GM12878 (cell line): Measurements from ENCODE around the gene MMP24. TPM values are rescaled to one million over a fixed set of nuclear protein-coding genes. Genes with fewer than 3 reads are reported as not detected.

Experiments used
- BACH1 ChIP-seq: fragments of 450-650 bp; IDR thresholded peaks from 2 replicates; pipeline ENCODE4 v1.6.1; 2017; ENCODE audit warnings: mild to moderate bottlenecking, borderline replicate concordance
- GABPA ChIP-seq: IDR thresholded peaks from 2 replicates; pipeline ENCODE4 v1.6.1; 2014; ENCODE audit warnings: antibody characterized with exemption, low read depth, mild to moderate bottlenecking, inconsistent platforms
- NFIC ChIP-seq: IDR thresholded peaks from 2 replicates; pipeline ENCODE4 v1.6.1; 2012; ENCODE audit warnings: low read depth, mild to moderate bottlenecking, inconsistent platforms, low read length, moderate library complexity
- PML ChIP-seq: IDR thresholded peaks from 2 replicates; pipeline ENCODE4 v1.6.1; 2012; ENCODE audit warnings: low read length, inconsistent platforms
- SMAD5 ChIP-seq: IDR thresholded peaks from 2 replicates; pipeline ENCODE4 v1.6.1; 2016; ENCODE audit warnings: antibody characterized with exemption, low read depth
- TBL1XR1 ChIP-seq: IDR thresholded peaks from 2 replicates; pipeline ENCODE4 v1.6.1; 2012; ENCODE audit warnings: low read depth, low read length, improper control_type of control experiment
- TCF3 ChIP-seq: IDR thresholded peaks from 2 replicates; pipeline ENCODE4 v1.6.1; 2012; ENCODE audit warnings: low read depth, mild to moderate bottlenecking, low read length, borderline replicate concordance; ENCODE audit not compliant: insufficient read depth
- polyA plus RNA-seq, 11 experiments: library from polyadenylated mRNA; depleted of rRNA in 4 of 11; unstranded in 6 of 11; stranded (reverse) in 5 of 11; fragments of >200 nt; fragmentation: Nextera tagmentation in 4 of 11; fragmentation: Illumina TruSeq in 1 of 11; extraction: Ambion mirVana in 4 of 11; extraction: Trizol in 1 of 11; gene quantifications; 1 replicate in 1 of 11; 2 replicates in 10 of 11; pipeline versions ENCODE4 v1.2.1 to v1.2.3, GENCODE V29; 2011 to 2016; ENCODE audit warnings: inconsistent platforms in 2 of 11, missing spikeins in 2 of 11, low read depth in 1 of 11
- total RNA-seq, 4 experiments: library from RNA; depleted of rRNA in 3 of 4; stranded (reverse); fragments of >200 nt in 3 of 4; fragmentation: Illumina TruSeq in 1 of 4; extraction: Trizol in 1 of 4; gene quantifications; 2 replicates each; pipeline versions ENCODE4 v1.2.1 to v1.2.3, GENCODE V29; 2013 to 2021
- TF ChIP-seq, protein P1 (sequence below): IDR thresholded peaks from 2 replicates; pipeline ENCODE4 v1.6.1; 2012; ENCODE audit warnings: low read depth, low read length, improper control_type of control experiment
- TF ChIP-seq, protein P2 (sequence below): fragments of 150-350 bp; IDR thresholded peaks from 2 replicates; pipeline ENCODE4 v1.6.1; 2014; ENCODE audit warnings: mild to moderate bottlenecking, low read depth, low read length
- TF ChIP-seq, protein P3 (sequence below): IDR thresholded peaks from 2 replicates; pipeline ENCODE4 v1.6.1; 2012; ENCODE audit warnings: improper control_type of control experiment, low read depth, low read length; ENCODE audit not compliant: insufficient replicate concordance

Gene MMP24
- total and polyA plus RNA-seq, 10 of the 15 experiments (the other 5 are each of a cell fraction or from before 2014, with no cell fraction given) = 0.01 to 0.11 (median 0.04) TPM; not detected in 5

DNA sequence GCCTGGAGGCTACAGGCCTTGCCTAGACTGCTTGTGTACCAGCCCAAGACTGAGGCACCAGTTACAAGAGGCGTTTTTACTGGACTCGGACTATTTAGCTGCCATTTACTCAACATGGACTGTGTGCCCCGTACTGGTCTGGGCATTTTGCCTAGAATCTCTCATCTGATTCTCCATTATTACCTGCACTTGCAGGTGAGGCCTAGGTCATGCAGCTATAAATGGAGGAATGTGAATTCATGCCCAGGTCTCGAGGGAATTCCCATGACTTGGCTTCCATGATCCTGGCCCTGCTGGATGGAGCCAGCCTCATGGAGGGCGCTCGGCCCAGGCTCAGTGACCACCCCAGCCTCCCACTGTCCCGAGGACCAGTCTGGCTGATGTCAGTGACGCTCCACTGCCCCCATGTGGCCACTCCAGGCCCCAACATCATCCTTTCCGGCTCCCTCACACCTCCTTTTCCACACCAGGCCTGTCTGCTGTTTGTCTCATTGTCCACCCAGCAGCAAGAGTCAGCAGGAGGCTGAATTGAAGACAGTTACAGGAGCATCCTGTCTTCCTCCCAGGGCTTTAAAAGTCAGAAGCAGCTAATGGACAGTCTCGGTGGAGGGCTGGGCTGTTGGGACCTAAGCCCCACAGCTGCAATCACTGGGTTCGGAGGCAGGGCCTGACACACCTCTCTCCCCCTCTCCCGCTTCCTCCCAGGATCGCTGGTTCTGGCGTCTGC, 42.7 kb downstream of the MMP24 start (continued):
- TF ChIP-seq, protein P1, sequence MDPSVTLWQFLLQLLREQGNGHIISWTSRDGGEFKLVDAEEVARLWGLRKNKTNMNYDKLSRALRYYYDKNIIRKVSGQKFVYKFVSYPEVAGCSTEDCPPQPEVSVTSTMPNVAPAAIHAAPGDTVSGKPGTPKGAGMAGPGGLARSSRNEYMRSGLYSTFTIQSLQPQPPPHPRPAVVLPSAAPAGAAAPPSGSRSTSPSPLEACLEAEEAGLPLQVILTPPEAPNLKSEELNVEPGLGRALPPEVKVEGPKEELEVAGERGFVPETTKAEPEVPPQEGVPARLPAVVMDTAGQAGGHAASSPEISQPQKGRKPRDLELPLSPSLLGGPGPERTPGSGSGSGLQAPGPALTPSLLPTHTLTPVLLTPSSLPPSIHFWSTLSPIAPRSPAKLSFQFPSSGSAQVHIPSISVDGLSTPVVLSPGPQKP = no peak
- TF ChIP-seq SMAD5 (no peak), NFIC (no peak), BACH1 (peak; percentile 51; the same call in 1 of the 2 replicates), GABPA (no peak), TCF3 (no peak), PML (no peak), TBL1XR1 (no peak)
- TF ChIP-seq, protein P2, sequence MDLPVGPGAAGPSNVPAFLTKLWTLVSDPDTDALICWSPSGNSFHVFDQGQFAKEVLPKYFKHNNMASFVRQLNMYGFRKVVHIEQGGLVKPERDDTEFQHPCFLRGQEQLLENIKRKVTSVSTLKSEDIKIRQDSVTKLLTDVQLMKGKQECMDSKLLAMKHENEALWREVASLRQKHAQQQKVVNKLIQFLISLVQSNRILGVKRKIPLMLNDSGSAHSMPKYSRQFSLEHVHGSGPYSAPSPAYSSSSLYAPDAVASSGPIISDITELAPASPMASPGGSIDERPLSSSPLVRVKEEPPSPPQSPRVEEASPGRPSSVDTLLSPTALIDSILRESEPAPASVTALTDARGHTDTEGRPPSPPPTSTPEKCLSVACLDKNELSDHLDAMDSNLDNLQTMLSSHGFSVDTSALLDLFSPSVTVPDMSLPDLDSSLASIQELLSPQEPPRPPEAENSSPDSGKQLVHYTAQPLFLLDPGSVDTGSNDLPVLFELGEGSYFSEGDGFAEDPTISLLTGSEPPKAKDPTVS = no peak
- TF ChIP-seq, protein P3, sequence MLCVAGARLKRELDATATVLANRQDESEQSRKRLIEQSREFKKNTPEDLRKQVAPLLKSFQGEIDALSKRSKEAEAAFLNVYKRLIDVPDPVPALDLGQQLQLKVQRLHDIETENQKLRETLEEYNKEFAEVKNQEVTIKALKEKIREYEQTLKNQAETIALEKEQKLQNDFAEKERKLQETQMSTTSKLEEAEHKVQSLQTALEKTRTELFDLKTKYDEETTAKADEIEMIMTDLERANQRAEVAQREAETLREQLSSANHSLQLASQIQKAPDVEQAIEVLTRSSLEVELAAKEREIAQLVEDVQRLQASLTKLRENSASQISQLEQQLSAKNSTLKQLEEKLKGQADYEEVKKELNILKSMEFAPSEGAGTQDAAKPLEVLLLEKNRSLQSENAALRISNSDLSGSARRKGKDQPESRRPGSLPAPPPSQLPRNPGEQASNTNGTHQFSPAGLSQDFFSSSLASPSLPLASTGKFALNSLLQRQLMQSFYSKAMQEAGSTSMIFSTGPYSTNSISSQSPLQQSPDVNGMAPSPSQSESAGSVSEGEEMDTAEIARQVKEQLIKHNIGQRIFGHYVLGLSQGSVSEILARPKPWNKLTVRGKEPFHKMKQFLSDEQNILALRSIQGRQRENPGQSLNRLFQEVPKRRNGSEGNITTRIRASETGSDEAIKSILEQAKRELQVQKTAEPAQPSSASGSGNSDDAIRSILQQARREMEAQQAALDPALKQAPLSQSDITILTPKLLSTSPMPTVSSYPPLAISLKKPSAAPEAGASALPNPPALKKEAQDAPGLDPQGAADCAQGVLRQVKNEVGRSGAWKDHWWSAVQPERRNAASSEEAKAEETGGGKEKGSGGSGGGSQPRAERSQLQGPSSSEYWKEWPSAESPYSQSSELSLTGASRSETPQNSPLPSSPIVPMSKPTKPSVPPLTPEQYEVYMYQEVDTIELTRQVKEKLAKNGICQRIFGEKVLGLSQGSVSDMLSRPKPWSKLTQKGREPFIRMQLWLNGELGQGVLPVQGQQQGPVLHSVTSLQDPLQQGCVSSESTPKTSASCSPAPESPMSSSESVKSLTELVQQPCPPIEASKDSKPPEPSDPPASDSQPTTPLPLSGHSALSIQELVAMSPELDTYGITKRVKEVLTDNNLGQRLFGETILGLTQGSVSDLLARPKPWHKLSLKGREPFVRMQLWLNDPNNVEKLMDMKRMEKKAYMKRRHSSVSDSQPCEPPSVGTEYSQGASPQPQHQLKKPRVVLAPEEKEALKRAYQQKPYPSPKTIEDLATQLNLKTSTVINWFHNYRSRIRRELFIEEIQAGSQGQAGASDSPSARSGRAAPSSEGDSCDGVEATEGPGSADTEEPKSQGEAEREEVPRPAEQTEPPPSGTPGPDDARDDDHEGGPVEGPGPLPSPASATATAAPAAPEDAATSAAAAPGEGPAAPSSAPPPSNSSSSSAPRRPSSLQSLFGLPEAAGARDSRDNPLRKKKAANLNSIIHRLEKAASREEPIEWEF = no peak
- TF ChIP-seq, all 136 proteins: peak for 5
